Adrenal gland (tissue), 12 donors: ENCODE measurements around the gene TERF2IP. TPM values are rescaled to one million over a fixed set of nuclear protein-coding genes. Genes with fewer than 3 reads are reported as not detected.

ENCODE experiments used
- DNase-seq, 7 donors: peaks; one replicate each; pipeline ENCODE4 v3.0.0-alpha.2; 2019 to 2020
- H3K27ac ChIP-seq, 5 donors: fragments of 200-600 bp; sonication (generic) in 4 of 5; 1 replicate in 3 of 5; 2 replicates in 2 of 5; pipeline versions ENCODE4 v1.5.1 to v1.8.0; 2016 to 2020; ENCODE audit warnings: mild to moderate bottlenecking in 1 of 5
- H3K27me3 ChIP-seq: fragments of 200-600 bp; 2 replicates; pipeline ENCODE4 v1.8.0; 2021
- H3K36me3 ChIP-seq, 2 donors: fragments of 200-600 bp; replicated peaks in 1 of 2; 1 replicate in 1 of 2; 2 replicates in 1 of 2; pipeline versions ENCODE4 v1.5.1 to v1.8.0; 2018 to 2022
- H3K4me1 ChIP-seq, 2 donors: fragments of 200-600 bp; replicated peaks in 1 of 2; 1 replicate in 1 of 2; 2 replicates in 1 of 2; pipeline versions ENCODE4 v1.5.1 to v1.8.0; 2018 to 2021
- H3K4me3 ChIP-seq, 4 donors: fragments of 200-600 bp; sonication (generic) in 3 of 4; one replicate each; pipeline ENCODE4 v1.5.1; 2016 to 2018
- H3K9me3 ChIP-seq, 3 donors: fragments of 200-600 bp; sonication (generic) in 1 of 3; replicated peaks in 1 of 3; 1 replicate in 2 of 3; 2 replicates in 1 of 3; pipeline versions ENCODE4 v1.5.1 to v1.8.0; 2016 to 2021
- CTCF ChIP-seq, 6 experiments: fragments of 450-650 bp in 4 of 6; fragments of 200-600 bp in 2 of 6; sonication (generic) in 1 of 6; IDR thresholded peaks; 1 replicate in 5 of 6; 2 replicates in 1 of 6; pipeline versions ENCODE4 v1.5.1 to v1.8.0; 2016 to 2021; ENCODE audit warnings: antibody characterized with exemption in 6 of 6, mild to moderate bottlenecking in 2 of 6, moderate library complexity in 1 of 6
- POLR2A ChIP-seq, 2 donors: fragments of 450-650 bp; IDR thresholded peaks; one replicate each; pipeline ENCODE4 v1.6.1; 2017; ENCODE audit warnings: antibody characterized with exemption in 2 of 2, mild to moderate bottlenecking in 2 of 2, moderate library complexity in 1 of 2
- WGBS, 4 donors: extraction: QIAGEN DNeasy Blood & Tissue Kit in 2 of 4; methylation state at CpG; one replicate each; pipeline versions ENCODE4 v1.1.5 to v1.1.7; 2013 to 2017; 5-methylcytosine and 5-hydroxymethylcytosine counted together
- intact Hi-C, 2 donors: fragments of 100-400 bp; cut with DNase I; formaldehyde crosslinking; loops; one replicate each; pipeline versions ENCODE4 v1.14.1 to v1.15.0; 2022 to 2023
- polyA plus RNA-seq, 3 donors: library from polyadenylated mRNA; stranded (reverse); fragments of 200-250 nt in 2 of 3; fragments of 350-450 nt in 1 of 3; fragmentation: Illumina TruSeq in 1 of 3; extraction: RNeasy Lipid Tissue Mini Kit (QIAGEN cat#74804) in 1 of 3; gene quantifications; one replicate each; pipeline ENCODE4 v1.2.3, GENCODE V29; 2013 to 2014
- total RNA-seq, 9 donors: library from RNA; depleted of rRNA in 4 of 9; stranded (reverse); fragments of >200 nt in 4 of 9; fragments of 120-200 nt in 1 of 9; fragmentation: NEBNext Ultra II Directional in 1 of 9; extraction: Animal tissue kit (Norgen Biotek cat#: 25700) in 1 of 9; gene quantifications; one replicate each; pipeline versions ENCODE4 v1.1.0 to v1.2.4, GENCODE V29; 2013 to 2023
- donor health status: healthy with polysubstance abuse.
- donor health status: Bipolar disorder and iron deficiency.
- donor health status: DM: yes; HTN: yes; CAD: no.
- donor health status: DM: no; HTN: no; CAD: no.
- donor health status: DM: no; HTN: no; CAD: no.
- donor health status: DM: yes; HTN: yes; CAD: no.

The TERF2IP gene
- total and polyA plus RNA-seq, 12 donors = 86.2 to 178 (median 107) TPM

GRCh38 chr16:75635036-75635435, 12.5 kb upstream of the TERF2IP start:
- intact Hi-C loops = no loop called here
- no peak for TF ChIP-seq CTCF (IDR thresholded peaks at IDR 0.05)
- TF ChIP-seq POLR2A (IDR thresholded peaks at IDR 0.05) = no peak
- Histone ChIP-seq H3K36me3 (peaks cover 0 to 100% of the 10 kb centered on the region in 2 donors), H3K27me3 (no peaks in the 10 kb centered on the region), H3K4me1 (no peaks in the 10 kb centered on the region), H3K4me3 (no peak overlapping the region), H3K27ac (no peak overlapping the region), H3K9me3 (no peaks in the 10 kb centered on the region)
- WGBS, 4 donors = 82 to 86% (median 84%) methylated on average over 3 of the region's 3 CpGs
- no peak for DNase-seq

GRCh38 chr16:75640598-75640997, 7.0 kb upstream of the TERF2IP start:
- DNase-seq = no peak
- Histone ChIP-seq H3K4me1 (peaks cover 0 to 1% of the 10 kb centered on the region in 2 donors), H3K27me3 (no peaks in the 10 kb centered on the region), H3K36me3 (peaks cover 0 to 72% of the 10 kb centered on the region in 2 donors), H3K9me3 (no peaks in the 10 kb centered on the region), H3K4me3 (no peak overlapping the region), H3K27ac (no peak overlapping the region)
- intact Hi-C loops = no loop called here
- WGBS, 4 donors = 85 to 94% (median 92%) methylated on average over 6 of the region's 6 CpGs
- TF ChIP-seq POLR2A (IDR thresholded peaks at IDR 0.05) (no peak), CTCF (IDR thresholded peaks at IDR 0.05) (no peak)

- 88 to 93% (median 91%) methylated on average over 7 of the region's 7 CpGs for WGBS, 4 donors
- no peak overlapping the region for H3K27ac ChIP-seq
- no peaks in the 10 kb centered on the region for H3K9me3 ChIP-seq
- H3K36me3 ChIP-seq = peaks cover 0 to 34% of the 10 kb centered on the region in 2 donors
- H3K27me3 ChIP-seq = no peaks in the 10 kb centered on the region
- peaks cover 0 to 14% of the 10 kb centered on the region in 2 donors for H3K4me1 ChIP-seq
- TF ChIP-seq POLR2A (IDR thresholded peaks at IDR 0.05) = no peak
- TF ChIP-seq CTCF (IDR thresholded peaks at IDR 0.05) = no peak
- intact Hi-C loops = no loop called here
- no peak for DNase-seq
- H3K4me3 ChIP-seq = no peak overlapping the region
These were observed 3.1 kb upstream of the TERF2IP start for GRCh38 chr16:75644240-75645012.

- WGBS, 4 donors = 0 to 1% (median 1%) methylated on average over 14 to 18 of the region's 18 CpGs
- peaks cover 18 to 41% of the 10 kb centered on the region in 2 donors for H3K4me1 ChIP-seq
- TF ChIP-seq POLR2A (IDR thresholded peaks at IDR 0.05) (no peak), CTCF (IDR thresholded peaks at IDR 0.05) (no peak)
These were observed 471 bp upstream of the TERF2IP start for GRCh38 chr16:75647112-75647491.

More at GRCh38 chr16:75647112-75647491, 471 bp upstream of the TERF2IP start:
- DNase-seq = no peak
- Histone ChIP-seq H3K4me3 (peak overlapping the region; percentile 78 to 95 (median 92)), H3K9me3 (no peaks in the 10 kb centered on the region), H3K27ac (peak overlapping the region; percentile 65 to 98 (median 96)), H3K36me3 (peaks cover 0 to 14% of the 10 kb centered on the region in 2 donors), H3K27me3 (no peaks in the 10 kb centered on the region)
- intact Hi-C loops = no loop called here
